A673 (cell line): ENCODE data around the gene ACP2.
"Not testable (repeated sequence)": the region's sequence is repeated elsewhere in the genome, so short reads cannot be mapped to it uniquely, and the experiment has no call there.

Experiments used
- EZH2 ChIP-seq: fragments of 200-600 bp; sonication (generic); IDR thresholded peaks from 2 replicates; pipeline ENCODE4 v1.6.1; 2017; ENCODE audit warnings: borderline replicate concordance, low read depth, mild to moderate bottlenecking, mixed read lengths, antibody characterized with exemption, low read length; ENCODE audit not compliant: poor library complexity, severe bottlenecking
- TF ChIP-seq, protein P1 (sequence below): fragments of 300-800, 200-600 bp; sonication (generic); conservative IDR thresholded peaks from 2 replicates; pipeline ENCODE4 v1.5.1; 2017; ENCODE audit warnings: low read depth, mild to moderate bottlenecking, antibody characterized with exemption, low read length, moderate library complexity, mixed read lengths

DNA sequence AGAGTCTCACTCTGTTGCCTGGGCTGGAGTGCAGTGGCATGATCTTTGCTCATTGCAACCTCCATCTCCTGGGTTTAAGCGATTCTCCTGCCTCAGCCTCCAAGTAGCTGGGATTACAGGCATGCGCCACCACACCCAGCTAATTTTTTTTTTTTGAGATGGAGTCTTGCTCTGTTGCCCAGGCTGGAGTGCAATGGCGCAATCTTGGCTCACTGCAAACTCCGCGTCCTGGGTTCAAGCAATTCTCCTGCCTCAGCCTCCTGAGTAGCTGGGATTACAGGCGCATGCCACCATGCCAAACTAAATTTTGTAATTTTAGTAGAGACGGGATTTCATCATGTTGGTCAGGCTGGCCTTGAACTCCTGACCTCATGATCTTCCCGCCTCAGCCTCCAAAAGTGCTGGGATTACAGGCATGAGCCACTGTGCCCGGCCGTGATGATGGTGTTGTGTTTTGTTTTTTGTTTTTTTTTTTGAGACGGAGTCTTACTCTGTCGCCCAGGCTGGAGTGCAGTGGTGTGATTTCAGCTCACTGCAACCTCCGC, 40.5 kb downstream of the ACP2 start:
- TF ChIP-seq, protein P1, sequence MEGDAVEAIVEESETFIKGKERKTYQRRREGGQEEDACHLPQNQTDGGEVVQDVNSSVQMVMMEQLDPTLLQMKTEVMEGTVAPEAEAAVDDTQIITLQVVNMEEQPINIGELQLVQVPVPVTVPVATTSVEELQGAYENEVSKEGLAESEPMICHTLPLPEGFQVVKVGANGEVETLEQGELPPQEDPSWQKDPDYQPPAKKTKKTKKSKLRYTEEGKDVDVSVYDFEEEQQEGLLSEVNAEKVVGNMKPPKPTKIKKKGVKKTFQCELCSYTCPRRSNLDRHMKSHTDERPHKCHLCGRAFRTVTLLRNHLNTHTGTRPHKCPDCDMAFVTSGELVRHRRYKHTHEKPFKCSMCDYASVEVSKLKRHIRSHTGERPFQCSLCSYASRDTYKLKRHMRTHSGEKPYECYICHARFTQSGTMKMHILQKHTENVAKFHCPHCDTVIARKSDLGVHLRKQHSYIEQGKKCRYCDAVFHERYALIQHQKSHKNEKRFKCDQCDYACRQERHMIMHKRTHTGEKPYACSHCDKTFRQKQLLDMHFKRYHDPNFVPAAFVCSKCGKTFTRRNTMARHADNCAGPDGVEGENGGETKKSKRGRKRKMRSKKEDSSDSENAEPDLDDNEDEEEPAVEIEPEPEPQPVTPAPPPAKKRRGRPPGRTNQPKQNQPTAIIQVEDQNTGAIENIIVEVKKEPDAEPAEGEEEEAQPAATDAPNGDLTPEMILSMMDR: not testable (repeated sequence)
- TF ChIP-seq EZH2: not testable (repeated sequence)
